ENCODE results near the gene SAMD14.
A peak's percentile ranks its signal among the peaks of the same experiment; 100 is the strongest.

Gene SAMD14

GRCh38 chr17:50114849-50115357, 15.1 kb downstream of the SAMD14 start:
- DNase-seq: peak in 11 of 51 donors; percentile 11 to 44 (median 18)

GRCh38 chr17:50114401-50114800, 15.6 kb downstream of the SAMD14 start:
- DNase-seq: no peak

- DNase-seq: no peak
Measured at GRCh38 chr17:50113624-50114320, 16.2 kb downstream of the SAMD14 start.

GRCh38 chr17:50112694-50113093, 17.3 kb downstream of the SAMD14 start:
- peak in 5 of 51 donors; percentile 22 to 34 (median 25) for DNase-seq

GRCh38 chr17:50111673-50112655, 18.0 kb downstream of the SAMD14 start:
- peak in 28 of 51 donors; percentile 14 to 65 (median 34) for DNase-seq

GRCh38 chr17:50110591-50111349, 19.2 kb downstream of the SAMD14 start:
- no peak for DNase-seq

GRCh38 chr17:50109785-50110184, 20.2 kb downstream of the SAMD14 start:
- no peak for DNase-seq

GRCh38 chr17:50109207-50109606, 20.8 kb downstream of the SAMD14 start:
- no peak for DNase-seq

GRCh38 chr17:50108556-50108955, 21.4 kb downstream of the SAMD14 start:
- peak in 1 of 51 donors; percentile 47 for DNase-seq

- DNase-seq: peak in 1 of 51 donors; percentile 37
Measured at GRCh38 chr17:50107790-50108414, 22.1 kb downstream of the SAMD14 start.

GRCh38 chr17:50106393-50107131, 23.4 kb downstream of the SAMD14 start:
- DNase-seq: no peak

- DNase-seq: no peak
Measured at GRCh38 chr17:50105811-50106210, 24.1 kb downstream of the SAMD14 start.

GRCh38 chr17:50103941-50104340, 26.0 kb downstream of the SAMD14 start:
- DNase-seq: no peak

GRCh38 chr17:50103252-50103651, 26.7 kb downstream of the SAMD14 start:
- no peak for DNase-seq

- peak in 36 of 51 donors; percentile 9 to 84 (median 48) for DNase-seq
Measured at GRCh38 chr17:50102164-50102991, 27.6 kb downstream of the SAMD14 start.

GRCh38 chr17:50101346-50102163, 28.4 kb downstream of the SAMD14 start:
- peak in 4 of 51 donors; percentile 13 to 69 (median 39) for DNase-seq

GRCh38 chr17:50100921-50101345, 29.0 kb downstream of the SAMD14 start:
- DNase-seq: peak in 2 of 51 donors; percentile 69 to 74

GRCh38 chr17:50100480-50100883, 29.5 kb downstream of the SAMD14 start:
- DNase-seq: no peak

Measured in hypothalamus (tissue), 51 donors.